Measurements from ENCODE around the gene DNAJC6. TPM values are rescaled to one million over a fixed set of nuclear protein-coding genes. Genes with fewer than 3 reads are reported as not detected.

DNAJC6 gene
- total and polyA plus RNA-seq, 2 of the 13 experiments (the other 11 are each of a cell fraction or from before 2014, with no cell fraction given) = 1.0 to 1.6 TPM

DNA sequence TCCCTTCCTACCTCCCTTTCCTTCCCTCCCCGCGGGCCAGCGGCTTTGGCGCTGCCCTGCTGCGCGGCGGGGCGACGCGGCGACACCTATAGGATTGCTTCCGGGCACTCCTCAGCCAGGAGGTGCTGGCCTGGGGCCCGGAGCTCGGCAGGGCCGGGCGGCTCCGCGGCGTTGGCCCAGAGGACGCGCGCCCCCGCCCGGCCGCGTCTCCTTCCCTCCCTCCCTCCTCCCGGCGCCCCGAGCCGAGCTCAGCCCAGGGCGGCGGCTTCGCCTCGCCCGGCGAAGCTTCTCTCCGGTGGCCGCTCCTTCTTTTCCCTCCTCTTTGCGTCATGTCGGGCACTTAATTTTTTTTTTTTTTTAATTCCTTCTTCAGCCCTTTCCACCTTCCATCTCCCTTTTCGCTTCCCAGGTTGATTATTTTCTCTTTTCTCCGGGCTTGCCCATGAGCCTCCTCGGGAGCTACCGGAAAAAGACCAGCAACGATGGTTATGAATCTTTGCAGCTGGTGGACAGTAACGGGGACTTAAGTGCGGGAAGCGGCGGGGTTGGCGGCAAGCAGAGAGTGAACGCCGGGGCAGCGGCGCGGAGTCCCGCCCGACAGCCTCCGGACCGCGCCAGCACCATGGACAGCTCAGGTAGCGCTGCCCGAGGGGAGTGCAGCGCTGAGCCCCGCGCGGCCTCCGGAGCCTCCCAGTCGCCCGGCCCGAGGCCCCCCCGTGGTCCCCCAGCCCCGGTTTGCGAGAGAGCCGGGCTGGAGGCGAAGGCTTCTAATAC lies at the start of gene DNAJC6 (continued):
- TF ChIP-seq RXRA (CRISPR knock-in tag; IDR thresholded peaks at IDR 0.05) (no peak; the same call in 1 of the 2 replicates), RORA (CRISPR knock-in tag; IDR thresholded peaks at IDR 0.05) (no peak), ZNF44 (CRISPR knock-in tag; IDR thresholded peaks at IDR 0.05) (0 out of 2 replicates have a peak, but pooled peaks have one; percentile 17), HMGA1 (CRISPR knock-in tag; conservative IDR thresholded peaks at IDR 0.05) (no peak), NFIB (CRISPR knock-in tag; IDR thresholded peaks at IDR 0.05; ENCODE audit: borderline replicate concordance) (no peak), AHR (CRISPR knock-in tag; IDR thresholded peaks at IDR 0.05) (peak; percentile 85; the same call in 1 of the 2 replicates), PCBP1 (IDR thresholded peaks at IDR 0.05; ENCODE audit: borderline replicate concordance, low read depth, low read length) (no peak), NR2C2 (CRISPR knock-in tag; IDR thresholded peaks at IDR 0.05; ENCODE audit: borderline replicate concordance) (peak; percentile 32; the same call in 1 of the 2 replicates), ZNF788 (CRISPR knock-in tag; IDR thresholded peaks at IDR 0.05; ENCODE audit: borderline replicate concordance) (peak; percentile 75), SRY (CRISPR knock-in tag; IDR thresholded peaks at IDR 0.05) (peak; percentile 98), ZNF547 (CRISPR knock-in tag; IDR thresholded peaks at IDR 0.05) (peak; percentile 63; the same call in 1 of the 2 replicates), DNMT1 (CRISPR knock-in tag; IDR thresholded peaks at IDR 0.05) (no peak), ZNF569 (CRISPR knock-in tag; IDR thresholded peaks at IDR 0.05; ENCODE audit: borderline replicate concordance) (no peak), CREM (IDR thresholded peaks at IDR 0.05) (no peak), CREM (CRISPR knock-in tag; IDR thresholded peaks at IDR 0.05) (no peak), WIZ (CRISPR knock-in tag; IDR thresholded peaks at IDR 0.05) (peak; percentile 99)
- TF ChIP-seq, protein P1, sequence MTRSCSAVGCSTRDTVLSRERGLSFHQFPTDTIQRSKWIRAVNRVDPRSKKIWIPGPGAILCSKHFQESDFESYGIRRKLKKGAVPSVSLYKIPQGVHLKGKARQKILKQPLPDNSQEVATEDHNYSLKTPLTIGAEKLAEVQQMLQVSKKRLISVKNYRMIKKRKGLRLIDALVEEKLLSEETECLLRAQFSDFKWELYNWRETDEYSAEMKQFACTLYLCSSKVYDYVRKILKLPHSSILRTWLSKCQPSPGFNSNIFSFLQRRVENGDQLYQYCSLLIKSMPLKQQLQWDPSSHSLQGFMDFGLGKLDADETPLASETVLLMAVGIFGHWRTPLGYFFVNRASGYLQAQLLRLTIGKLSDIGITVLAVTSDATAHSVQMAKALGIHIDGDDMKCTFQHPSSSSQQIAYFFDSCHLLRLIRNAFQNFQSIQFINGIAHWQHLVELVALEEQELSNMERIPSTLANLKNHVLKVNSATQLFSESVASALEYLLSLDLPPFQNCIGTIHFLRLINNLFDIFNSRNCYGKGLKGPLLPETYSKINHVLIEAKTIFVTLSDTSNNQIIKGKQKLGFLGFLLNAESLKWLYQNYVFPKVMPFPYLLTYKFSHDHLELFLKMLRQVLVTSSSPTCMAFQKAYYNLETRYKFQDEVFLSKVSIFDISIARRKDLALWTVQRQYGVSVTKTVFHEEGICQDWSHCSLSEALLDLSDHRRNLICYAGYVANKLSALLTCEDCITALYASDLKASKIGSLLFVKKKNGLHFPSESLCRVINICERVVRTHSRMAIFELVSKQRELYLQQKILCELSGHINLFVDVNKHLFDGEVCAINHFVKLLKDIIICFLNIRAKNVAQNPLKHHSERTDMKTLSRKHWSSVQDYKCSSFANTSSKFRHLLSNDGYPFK (CRISPR knock-in tag; IDR thresholded peaks at IDR 0.05; ENCODE audit: borderline replicate concordance) = peak; percentile 43; the same call in 1 of the 2 replicates
- TF ChIP-seq, protein P2, sequence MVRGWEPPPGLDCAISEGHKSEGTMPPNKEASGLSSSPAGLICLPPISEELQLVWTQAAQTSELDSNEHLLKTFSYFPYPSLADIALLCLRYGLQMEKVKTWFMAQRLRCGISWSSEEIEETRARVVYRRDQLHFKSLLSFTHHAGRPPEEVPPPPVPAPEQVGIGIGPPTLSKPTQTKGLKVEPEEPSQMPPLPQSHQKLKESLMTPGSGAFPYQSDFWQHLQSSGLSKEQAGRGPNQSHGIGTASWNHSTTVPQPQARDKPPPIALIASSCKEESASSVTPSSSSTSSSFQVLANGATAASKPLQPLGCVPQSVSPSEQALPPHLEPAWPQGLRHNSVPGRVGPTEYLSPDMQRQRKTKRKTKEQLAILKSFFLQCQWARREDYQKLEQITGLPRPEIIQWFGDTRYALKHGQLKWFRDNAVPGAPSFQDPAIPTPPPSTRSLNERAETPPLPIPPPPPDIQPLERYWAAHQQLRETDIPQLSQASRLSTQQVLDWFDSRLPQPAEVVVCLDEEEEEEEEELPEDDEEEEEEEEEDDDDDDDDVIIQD (CRISPR knock-in tag; IDR thresholded peaks at IDR 0.05; ENCODE audit: low read depth) = 0 out of 2 replicates have a peak, but pooled peaks have one; percentile 30
- TF ChIP-seq, protein P3, sequence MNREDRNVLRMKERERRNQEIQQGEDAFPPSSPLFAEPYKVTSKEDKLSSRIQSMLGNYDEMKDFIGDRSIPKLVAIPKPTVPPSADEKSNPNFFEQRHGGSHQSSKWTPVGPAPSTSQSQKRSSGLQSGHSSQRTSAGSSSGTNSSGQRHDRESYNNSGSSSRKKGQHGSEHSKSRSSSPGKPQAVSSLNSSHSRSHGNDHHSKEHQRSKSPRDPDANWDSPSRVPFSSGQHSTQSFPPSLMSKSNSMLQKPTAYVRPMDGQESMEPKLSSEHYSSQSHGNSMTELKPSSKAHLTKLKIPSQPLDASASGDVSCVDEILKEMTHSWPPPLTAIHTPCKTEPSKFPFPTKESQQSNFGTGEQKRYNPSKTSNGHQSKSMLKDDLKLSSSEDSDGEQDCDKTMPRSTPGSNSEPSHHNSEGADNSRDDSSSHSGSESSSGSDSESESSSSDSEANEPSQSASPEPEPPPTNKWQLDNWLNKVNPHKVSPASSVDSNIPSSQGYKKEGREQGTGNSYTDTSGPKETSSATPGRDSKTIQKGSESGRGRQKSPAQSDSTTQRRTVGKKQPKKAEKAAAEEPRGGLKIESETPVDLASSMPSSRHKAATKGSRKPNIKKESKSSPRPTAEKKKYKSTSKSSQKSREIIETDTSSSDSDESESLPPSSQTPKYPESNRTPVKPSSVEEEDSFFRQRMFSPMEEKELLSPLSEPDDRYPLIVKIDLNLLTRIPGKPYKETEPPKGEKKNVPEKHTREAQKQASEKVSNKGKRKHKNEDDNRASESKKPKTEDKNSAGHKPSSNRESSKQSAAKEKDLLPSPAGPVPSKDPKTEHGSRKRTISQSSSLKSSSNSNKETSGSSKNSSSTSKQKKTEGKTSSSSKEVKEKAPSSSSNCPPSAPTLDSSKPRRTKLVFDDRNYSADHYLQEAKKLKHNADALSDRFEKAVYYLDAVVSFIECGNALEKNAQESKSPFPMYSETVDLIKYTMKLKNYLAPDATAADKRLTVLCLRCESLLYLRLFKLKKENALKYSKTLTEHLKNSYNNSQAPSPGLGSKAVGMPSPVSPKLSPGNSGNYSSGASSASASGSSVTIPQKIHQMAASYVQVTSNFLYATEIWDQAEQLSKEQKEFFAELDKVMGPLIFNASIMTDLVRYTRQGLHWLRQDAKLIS (CRISPR knock-in tag; IDR thresholded peaks at IDR 0.05) = no peak
